GM19397 (cell line): ENCODE data around the gene NFS1.
"Not testable (repeated sequence)": the region's sequence is repeated elsewhere in the genome, so short reads cannot be mapped to it uniquely, and the experiment has no call there.

ENCODE experiments used
- ATAC-seq: cut with Tn5 transposase; IDR thresholded peaks from one replicate; pipeline ENCODE4 v1.9.1; 2021; ENCODE audit warnings: mild to moderate bottlenecking, moderate library complexity; ENCODE audit not compliant: unreplicated experiment

NFS1 gene

DNA sequence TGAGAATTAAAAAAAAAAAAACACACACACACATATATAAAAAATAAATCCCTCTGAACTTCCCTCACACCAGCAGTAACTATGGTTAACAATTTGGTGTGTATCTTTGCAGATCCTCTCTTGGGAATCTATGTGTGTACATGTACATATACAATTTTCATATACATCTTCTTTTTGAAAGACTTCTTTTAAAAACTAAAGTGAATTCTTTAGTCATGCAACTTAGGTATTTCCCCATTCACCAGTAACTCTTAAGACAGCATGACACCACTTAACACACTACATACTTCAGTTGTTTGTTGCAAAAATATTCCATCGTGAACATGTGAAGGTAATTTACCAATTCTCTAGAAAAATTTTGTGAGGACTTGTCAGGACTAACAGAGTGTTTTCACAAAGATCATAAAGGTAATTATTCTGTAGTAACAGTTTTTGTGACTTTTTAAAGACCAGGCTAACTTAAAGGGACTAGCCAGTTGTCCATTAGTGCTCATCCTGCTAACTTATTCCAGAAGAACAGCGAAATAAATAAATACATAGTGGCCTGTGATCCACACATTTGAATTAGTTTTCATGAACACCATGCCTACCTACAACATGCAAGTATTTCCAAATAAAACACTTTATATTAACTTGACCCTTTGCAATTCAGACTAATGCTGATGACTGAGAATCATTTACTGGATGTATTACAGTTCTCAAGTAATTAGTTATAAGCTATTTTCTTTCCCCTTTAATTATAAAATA, 30.9 kb upstream of the NFS1 start:
- ATAC-seq: no peak

DNA sequence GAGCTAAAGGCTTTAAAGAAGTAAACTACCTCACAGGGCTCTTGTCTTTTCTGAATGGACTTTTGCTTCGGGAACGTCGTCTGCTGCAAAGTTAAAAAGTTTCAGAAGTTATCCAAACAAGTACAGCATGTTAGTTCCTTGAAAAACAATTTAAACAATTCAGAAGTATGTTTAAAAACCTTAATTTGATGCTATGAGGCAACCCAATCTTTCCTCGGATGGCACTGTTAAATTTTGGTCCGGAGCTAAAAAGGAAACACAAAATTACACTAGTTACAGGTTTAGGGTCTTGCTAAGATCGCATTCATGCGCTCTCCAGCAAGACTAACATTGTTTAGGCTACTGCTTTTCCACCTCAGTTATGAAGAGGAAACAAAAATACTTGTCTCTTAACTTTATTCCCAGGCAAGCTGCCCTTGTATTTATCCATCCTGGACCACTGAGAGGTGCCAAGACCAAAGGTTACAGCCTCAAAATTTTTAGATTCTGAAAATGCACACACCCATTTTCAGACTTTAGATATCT, 30.2 kb upstream of the NFS1 start:
- no peak for ATAC-seq

DNA sequence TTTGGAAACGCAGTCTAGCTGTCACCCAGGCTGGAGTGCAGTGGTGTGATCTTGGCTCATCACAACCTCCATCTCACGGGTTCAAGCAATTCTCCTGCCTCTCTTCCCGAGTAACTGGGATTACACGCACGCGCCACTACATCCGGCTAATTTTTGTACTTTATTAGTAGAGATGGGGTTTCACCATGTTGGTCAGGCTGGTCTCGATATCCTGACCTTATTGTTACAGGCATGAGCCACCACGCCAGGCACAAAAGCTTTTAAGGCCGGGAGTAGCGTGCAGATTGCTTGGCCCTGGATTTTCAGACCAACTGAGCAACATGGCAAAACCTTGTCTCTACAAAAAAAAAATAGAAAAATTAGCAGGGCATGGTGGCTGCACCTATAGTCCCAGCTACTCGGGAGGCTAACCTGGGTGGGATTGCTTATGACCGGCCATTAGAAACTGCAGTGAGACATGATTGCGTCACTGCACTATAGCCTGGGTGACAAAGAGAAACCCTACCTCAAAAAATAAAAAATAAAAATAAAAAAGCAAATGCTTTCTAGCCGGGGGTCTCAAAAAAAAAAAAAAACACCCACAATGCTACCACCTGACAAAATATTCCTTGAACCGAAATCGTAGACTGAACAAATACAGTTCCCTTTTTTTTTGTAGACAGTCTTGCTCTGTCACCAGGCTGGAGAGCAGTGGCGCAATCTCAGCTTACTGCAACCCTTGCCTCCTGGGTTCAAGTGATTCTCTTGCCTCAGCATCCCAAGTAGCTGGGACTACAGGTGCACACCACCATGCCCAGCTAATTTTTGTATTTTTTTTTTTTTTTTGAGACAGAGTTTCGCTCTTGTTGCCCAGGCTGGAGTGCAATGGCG, 27.9 kb upstream of the NFS1 start:
- no peak for ATAC-seq

DNA sequence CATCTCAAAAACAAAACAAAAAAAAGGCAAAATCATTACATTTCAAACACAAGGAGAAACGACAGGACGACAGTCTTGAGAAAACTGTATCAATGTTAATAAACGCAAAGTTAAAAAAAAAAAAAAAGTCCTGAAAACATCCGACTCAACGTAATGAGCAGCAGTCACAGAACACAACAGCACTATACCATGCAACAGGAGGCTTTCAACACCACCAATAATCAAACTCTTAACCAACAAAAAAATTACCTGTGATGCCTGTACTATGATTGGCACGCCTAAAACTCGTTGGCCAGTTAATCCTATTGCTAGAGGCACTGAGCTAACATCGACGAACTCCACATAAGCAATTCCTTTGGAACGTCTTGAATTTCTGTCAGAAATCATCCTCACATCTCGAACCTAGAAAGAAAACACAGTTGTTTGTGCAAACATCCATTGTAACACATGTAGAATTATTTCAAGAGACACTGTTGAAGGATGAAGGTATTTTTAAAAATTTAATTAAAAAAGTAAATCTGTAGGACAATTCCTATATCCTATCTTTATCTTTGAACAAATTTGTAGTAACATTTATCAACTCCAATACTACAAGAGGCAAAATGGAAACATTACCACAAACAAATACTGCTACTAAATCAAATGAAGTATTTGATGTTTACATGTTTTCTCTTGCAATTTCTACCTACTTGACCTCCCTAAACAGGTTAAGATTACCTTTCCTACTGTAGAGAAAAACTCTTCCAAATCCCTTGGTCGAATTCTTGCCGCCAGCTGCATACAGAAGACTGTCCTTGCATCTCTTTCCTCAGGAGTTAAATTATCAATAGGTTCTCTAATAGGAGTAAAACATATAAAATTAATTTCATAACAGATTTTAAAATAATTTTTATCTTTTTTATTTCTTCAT, 25.4 kb upstream of the NFS1 start:
- no peak for ATAC-seq

DNA sequence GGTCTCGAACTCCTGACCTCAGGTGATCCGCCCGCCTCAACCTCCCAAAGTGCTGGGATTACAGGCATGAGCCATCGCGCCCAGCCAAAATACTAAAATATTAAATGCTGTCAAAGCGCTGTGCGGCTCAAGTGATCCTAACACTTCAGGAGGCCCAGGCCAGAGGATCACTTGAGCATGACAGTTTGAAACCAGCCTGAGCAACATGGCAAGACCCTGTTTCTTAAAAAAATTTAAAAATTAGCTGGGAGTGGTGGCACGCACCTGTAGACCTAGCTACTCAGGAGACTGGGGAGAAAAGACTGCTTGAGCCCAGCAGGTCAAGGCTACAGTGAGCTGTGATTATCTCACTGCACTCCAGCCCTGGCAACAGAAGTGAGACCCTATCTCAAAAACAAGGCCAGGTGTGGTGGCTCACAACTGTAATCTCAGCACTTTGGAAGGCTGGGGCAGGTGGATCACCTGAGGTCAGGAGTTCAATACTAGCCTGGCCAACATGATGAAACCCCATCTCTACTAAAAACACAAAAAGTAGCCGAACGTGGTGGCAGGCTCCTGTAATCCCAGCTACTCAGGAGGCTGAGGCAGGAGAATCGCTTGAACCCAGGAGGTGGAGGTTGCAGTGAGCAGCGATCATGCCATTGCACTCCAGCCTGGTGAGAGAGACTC, 24.6 kb upstream of the NFS1 start:
- not testable (repeated sequence) for ATAC-seq

DNA sequence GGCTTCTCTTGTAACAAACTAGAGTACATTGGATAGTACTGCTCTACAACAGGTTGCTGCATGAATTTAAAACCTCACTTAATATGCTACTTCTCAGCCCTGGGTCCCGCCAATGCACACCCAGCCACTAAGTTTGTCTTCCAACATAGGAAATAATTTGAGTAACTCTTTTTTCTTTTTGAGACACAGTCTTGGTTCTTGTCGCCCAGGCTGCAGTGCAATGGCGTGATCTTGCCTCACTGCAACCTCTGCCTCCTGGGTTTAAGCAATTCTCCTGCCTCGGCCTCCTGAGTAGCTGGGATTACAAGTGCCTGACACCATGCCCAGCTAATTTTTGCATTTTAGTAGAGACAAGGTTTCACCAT, 24.1 kb upstream of the NFS1 start:
- not testable (repeated sequence) for ATAC-seq

DNA sequence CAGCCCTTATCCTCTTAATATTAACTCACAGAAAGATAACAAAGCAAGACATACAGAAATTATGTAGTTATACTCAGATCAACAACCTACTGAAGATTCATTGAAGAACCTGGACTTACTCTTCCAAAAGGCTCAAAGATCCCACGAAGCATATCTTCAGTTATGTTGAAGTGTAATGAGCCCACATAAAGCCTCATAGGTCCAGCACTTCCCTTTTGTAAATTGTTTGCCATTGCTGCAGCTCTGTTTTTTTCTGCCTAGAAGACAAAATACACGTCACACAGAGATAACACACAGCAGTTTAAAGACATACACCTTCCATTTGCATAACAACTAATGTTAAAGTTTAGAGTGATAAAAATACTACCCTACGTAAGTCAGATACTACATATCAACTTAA, 22.5 kb upstream of the NFS1 start:
- no peak for ATAC-seq

DNA sequence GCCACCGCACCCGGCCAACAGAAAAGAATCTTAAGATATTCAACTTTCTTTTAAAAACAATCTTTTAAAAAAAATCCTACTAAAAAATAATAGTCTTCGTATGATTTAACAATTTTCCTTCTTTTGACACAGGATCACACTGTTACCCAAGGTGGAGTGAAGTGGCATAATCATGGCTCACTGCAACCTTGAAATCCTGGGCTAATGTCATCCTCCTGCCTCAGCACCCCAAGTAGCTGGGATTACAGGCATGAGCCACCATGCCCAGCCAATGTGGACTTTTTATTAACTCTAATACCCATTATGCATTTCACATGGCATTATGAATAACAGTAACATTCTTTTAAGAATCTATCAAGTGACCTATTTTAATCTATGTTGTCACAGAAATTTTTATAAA, 22.1 kb upstream of the NFS1 start:
- ATAC-seq: no peak

DNA sequence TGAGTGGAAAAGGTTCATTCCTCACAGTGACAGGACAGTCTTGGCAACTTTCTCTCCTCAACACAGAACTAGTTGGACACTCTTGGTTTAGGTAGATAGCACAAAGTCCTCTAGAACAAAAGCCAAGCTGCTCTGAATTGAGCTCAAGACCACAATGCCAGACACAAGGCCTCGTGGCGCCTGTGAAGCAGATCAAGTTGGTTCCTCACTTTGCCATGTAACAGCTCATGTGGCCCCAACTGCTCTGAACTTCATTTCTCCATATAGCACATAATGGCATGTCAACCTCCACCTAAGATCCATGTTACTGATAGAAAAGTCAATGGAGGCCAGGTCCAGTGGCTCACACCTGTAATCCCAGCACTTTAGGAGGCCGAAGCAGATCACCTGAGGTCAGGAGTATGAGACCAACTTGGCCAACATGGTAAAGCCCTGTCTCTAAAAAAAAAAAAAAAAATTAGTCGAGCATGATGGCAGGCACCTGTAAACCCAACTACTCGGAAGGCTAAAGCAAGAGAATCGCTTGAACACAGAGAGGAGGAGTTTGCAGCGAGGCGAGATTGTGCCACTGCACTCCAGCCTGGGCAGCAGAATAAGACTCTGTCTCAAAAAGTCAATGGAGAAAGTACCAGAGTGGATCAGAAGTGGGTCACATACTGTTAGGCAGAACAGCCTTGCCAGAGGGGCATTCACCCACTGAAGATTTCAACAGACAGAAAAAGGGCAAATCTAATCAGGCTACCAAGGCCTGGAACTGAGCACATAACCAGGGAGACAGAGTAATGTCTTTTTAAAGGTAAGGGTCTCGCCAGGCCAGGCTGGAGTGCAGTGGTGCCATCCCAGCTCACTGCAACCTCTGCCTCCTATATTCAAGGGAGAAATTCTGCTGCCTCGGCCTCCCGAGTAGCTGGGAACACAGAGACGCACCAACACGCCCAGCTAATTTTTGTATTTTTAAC, 21.3 kb upstream of the NFS1 start:
- no peak for ATAC-seq

DNA sequence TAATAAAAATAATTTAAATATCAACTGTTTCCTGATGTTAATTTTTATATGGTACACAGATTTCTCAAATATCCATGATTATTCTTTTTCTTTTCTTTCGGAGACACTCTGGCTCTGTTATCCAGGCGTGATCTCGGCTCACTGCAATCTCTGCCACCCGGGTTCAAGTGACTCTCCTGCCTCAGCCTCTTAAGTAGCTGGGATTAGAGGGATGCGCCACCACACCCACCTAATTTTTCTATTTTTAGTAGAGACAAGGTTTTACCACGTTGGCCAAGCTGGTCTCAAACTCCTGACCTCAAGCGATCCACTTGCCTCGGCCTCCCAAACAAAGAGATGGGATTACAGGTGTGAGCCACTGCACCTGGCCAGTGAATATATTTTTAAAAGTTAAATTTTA, 20.6 kb upstream of the NFS1 start:
- no peak for ATAC-seq

DNA sequence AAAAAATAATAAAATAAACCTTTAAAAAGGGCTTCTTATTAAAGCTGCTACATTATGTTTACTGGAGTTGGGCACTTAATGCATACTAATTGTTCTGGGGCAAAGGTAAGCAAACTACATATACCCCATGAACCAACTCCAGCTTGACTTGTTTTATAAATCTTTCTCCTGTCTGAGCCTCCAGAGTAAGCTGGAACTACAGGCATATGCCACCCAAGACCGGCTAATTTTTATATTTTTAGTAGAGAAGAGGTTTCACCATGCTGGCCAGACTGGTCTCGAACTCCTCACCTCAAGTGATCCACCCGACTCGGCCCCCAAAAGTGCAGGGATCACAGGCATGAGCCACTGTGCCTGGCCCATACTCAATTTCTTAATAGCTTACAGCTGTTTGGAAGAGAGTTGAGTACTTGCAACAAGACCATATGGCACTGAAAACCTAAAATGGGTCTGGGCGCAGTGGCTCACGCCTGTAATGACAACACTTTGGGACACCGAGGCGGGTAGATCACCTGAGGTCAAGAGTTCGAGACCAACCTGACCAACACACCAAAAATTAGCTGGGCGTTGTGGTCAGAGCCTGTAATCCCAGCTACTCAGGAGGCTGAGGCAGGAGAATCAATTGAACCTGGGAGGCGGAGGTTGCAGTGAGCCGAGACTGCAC, 20.0 kb upstream of the NFS1 start:
- ATAC-seq: no peak

DNA sequence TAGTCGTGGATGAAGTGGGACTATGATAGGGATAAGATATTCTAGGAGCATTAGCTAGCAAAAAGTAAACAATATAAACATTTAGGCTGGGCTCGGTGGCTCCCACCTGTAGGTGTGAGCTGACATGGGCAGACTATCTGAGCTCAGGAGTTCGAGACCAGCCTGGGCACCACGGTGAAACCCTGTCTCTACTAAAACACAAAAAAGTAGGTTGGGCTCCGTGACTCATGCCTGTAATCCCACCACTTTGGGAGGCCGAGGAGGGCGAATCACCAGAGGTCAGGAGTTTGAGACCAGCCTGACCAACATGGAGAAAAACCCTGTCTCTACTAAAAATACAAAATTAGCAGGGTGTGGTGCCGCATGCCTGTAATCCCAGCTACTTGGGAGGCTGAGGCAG, 19.2 kb upstream of the NFS1 start:
- ATAC-seq: not testable (repeated sequence)

DNA sequence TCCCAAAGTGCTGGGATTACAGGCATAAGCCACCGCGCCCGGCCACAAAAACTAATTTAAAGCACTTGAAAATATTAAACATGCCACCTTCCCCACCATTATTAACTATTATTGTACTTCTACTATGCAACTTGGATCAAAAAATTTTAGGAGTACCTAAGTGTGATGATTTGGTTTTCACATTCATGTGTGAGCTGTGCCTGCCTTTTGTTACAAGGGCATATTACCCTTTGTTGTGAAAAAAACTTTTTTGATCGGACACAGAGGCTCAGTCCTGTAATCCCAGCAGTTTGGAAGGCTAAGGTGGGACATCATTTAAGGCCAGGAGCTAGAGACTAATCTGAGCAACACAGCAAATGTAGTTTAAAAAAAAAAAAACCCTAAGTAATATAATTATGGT, 17.2 kb upstream of the NFS1 start:
- ATAC-seq: no peak

DNA sequence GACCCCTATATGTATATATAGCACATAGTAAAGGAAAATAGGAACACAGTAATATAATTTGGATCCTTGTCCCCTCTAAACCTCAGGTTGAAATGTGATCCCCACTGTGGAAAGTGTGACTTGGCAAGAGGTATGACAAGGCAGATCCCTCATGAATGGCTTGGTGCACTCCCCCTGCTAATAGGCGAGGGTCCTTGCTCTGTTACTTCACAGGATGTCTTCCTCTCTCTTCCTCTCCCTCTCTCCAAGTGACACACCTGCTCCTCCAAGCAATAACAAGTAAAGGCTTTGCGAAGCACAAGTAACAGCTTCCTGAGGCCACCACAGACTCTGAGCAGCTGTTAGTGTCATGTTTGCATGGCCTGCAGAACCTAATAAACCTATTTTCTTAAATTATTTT, 16.5 kb upstream of the NFS1 start:
- ATAC-seq: no peak

DNA sequence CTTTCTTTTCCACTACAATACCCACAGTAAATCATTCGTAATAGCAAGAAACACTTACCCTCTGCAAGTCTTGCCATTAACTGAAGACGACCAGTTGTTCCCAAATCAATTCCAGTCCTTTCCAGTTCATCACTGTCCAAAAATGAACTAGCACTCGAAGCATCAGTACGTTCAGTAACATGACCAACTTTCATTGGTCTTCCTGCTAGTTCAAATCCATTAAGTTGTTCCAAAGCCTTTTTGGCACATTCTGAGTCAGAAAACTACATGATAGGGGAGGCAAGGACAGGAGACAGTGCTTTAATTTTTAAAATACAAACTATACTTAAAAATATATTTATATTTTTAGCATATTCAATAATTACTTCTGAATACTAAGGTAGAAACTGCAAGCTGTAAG, 15.0 kb upstream of the NFS1 start:
- ATAC-seq: no peak

DNA sequence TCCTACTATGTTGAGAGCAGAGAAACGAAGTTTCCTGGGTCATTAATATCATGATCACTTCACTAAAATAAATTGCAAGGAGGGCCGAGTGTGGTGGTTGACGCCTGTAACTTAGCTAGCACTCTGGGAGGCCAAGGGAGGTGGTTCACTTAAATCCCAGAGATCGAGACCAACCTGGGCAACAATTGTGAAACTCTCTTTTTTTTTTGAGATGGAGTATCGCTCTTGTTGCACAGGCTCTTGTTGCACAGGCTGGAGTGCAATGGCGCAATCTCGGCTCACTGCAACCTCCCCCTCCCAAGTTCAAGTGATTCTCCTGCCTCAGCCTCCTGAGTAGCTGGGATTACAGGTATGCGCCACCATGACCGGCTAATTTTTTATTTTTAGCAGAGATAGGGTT, 14.0 kb upstream of the NFS1 start:
- not testable (repeated sequence) for ATAC-seq

DNA sequence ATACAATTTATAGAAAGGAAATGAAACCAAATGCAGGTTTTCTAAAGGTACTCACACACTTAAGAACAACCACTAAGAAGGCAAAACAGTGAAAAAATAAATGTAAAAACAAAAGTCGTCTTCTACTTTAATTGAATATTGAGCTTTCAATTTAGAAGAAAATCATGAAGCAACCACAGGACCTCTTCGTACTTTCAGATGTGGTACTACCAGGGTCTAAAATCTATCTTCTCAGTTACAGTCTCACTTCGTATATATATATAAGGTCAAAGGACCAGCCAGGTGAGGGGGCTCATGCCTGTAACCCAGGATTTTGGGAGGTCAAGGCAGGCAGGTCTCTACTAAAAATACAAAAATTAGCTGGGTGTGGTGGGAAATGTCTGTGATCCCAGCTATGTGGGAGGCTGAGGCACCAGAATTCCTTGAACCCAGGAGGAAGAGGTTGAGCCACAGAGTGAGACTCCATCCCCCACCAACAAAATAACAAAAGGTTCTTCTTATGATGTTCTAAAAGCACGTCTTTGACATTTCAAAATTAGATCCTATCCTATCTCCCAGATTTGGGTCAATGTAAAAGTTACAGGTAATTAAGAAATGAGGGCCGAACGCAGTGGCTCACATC, 12.5 kb upstream of the NFS1 start:
- ATAC-seq: no peak

DNA sequence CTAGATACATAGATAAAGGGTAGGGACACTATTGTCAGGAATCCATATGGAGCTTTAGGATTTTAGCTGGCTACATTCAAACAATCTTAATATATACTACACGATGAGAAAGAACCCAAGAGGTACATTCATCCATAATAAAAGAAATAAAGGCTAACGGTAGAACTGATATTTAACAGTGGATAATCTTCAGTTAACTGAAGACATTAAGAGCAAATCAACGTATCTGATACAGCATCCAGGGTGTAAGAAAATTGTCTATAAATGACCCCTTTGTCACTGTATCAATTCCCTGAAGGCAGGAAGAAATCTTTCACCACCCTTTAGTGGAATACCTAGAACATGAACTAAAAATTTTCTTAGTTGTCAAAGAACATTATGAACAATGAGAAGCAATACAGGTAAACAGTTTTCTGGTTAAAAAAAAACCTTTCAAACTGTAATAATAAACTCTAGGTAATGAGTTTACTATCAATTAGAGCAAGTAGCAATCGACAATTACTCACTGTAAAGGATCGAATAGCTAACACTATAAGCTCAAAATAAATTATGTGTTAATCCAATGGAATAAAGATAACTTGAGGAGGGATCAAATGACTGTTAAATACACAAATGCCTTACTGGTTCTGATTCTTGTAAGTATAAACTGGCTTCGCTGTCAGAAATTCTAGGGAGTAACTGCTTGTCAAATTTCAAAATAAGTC, 11.9 kb upstream of the NFS1 start:
- no peak for ATAC-seq
